Smooth muscle cell of the brain vasculature (primary cell): Measurements from ENCODE around the gene XKRX.

Experiments used
- DNase-seq: peaks from one replicate; pipeline ENCODE4 v3.0.0-alpha.2; 2012; ENCODE audit warnings: low read depth, low spot score

Gene XKRX

DNA sequence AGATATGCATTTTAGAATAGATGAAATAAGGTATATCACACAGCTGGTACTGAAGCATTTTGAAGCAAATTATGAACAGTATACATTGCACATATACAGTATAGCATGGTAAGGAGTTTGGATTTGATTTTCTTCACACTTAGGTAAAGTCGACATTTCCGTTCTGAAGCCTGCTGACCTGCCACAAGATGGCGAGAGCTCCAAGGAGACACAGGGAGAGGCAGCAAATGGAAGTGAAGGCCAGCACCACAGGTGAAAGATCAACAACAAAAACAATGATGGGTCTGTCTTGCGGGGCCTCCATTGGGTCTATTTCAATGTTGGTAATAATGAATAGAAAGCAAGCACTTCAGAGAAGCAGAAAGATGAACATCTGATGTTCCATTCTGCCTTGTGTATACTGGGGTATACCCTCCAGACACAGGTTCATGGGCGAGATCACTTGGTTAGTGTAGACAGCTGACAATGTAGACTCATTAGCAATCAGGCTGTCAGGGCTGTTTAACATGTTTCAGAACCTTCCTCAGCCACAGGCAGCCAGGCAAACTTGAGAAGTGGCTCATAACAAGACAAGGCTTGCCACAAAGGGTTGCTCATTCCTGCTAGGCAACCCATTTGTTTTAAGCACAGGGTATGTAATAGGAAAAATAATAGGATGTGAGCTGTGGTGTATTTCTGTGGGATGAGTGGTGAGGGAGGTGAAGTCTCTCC lies 33.2 kb downstream of the XKRX start:
- no peak for DNase-seq

DNA sequence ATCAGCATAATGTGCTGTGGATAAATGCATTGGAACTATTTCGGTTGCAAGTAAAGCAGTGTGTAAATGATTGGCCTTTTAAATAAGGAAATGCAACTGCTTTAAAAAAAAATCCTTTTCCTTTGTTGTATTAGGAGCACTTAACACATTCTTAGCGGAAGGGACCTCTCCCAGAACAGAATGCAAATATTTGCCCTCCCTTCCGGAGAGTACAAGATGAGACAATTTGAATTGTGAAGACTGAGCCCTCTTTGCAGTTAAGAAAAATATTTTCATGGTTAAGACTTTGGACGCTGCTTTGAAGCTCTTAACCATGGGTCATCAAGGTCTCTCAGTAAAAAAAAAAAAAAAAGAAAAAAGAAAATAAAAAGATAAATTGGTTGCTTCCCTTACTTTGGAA lies 45.1 kb downstream of the XKRX start:
- DNase-seq = no peak

DNA sequence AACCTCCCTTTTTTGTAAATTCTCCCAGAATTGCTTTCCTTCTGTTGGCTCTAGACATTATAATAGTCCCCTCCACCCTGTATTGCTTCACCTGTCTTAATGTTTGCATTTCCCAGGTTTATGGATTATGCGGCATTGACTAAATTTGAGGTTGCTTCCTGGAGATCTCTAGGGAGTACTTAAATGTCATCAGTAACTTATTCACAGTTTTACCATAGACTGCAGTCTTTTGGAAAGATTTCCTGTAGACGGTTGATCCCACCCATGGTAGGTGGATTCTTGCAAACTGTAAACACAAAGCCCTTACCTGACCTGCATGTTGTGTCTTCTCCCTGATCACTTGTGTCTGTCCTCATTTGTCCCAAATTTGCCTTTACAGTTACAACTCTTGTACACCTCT lies 48.3 kb downstream of the XKRX start:
- DNase-seq = no peak

DNA sequence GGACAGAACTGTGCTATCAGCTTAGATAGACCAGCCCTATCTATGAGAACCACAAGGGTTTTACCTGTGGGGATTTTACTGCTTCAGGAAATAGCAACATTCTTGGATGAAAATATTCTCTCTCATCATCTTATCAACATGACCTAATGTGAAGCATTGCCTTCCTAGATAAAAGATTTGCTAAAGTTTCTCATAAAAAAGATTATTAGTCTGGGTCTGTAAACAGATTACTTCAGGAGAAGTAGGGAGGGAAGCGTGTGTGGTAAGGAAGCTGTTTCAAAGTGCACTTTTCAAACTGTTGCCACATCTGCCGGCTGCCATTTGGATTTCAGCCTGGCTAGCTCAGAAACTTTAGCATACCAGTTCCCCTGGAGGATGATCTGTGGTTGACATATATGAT lies 54.4 kb downstream of the XKRX start, which contains the start of gene NOX1:
Gene NOX1 (minus strand): TSS at position 35 of the 400 bp plus-strand sequence. CDS start 220 bp downstream, outside the sequence.
- no peak for DNase-seq

DNA sequence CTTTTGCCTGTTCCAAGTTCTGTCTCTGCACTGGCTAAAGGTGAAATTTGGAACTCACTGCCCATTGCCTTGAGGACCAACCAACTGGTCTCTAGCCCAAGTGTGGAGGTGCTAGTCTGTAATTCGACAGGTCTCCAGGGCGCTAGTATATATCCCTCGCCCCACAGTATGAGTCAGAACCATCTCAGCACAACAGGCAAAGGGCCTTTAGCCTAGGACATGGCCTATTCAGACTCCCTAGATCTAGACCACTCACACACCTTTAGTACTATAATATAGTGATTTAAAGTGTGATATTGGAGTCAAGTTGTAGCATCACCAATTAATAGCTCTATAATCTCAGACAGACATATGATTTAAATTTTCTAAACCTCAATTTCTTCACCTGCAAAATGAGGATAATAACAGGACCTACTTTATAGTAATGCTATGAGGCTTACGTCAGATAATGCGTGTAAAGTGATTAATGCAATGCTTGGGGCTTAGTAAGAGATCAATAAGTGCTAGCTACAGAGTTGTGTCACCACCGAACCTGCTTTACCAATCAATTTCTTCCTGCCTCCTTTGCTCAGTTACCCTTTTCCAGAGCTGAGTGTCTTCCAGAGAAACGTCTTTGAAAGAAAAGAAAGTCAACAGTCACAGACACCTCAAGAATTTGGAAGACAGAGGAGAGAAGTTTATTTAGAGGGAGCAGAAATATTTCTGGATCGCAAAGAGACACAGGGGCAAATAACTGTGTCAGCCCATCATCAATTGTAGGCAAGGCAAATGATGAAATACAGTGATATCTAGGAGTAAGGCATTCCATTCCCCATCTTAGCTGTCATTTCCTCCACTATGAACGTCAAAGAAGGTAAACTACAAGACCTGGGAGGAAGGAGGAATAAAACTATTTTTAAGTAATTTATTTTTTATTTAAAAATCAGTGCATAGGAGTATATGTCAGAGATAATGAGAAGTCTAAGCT lies 56.8 kb downstream of the XKRX start:
- no peak for DNase-seq

DNA sequence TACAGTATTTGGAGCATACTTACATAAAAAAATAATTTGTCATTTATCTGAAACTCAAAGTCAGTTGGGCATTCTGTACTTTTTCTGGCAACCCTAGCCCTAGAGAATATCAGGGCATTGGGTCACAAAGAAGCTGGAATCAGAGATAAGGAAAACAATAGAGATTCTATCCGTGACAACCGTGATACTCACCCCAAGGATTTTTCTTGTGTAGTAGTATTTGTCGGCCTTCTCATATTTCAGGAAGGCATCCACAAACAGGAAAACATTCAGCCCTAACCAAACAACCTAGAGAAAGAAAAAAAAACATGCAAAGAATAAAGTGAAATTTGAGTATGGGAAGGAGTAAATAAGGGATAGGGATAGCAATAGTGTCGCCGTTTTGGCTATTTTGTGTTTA lies 58.2 kb downstream of the XKRX start:
- DNase-seq = no peak

DNA sequence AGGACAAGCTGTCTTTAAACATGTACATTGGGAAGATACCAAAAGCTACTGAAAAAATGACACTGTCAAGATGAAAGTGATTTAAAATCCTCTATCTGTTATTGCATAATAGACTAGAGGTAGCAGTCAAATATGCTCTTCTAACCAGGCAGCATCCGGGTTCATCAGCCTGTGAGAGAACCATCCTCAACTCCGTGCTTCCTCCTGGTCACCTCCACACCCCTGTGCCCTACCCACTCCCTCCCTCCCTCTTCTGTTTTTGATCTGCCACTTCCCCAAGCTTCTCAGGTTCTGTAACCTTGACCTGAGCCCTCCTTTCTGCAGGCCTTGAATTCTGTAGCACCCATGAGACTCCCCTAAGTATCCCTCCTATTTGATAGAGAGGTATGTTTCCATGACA lies 60.4 kb downstream of the XKRX start:
- no peak for DNase-seq

DNA sequence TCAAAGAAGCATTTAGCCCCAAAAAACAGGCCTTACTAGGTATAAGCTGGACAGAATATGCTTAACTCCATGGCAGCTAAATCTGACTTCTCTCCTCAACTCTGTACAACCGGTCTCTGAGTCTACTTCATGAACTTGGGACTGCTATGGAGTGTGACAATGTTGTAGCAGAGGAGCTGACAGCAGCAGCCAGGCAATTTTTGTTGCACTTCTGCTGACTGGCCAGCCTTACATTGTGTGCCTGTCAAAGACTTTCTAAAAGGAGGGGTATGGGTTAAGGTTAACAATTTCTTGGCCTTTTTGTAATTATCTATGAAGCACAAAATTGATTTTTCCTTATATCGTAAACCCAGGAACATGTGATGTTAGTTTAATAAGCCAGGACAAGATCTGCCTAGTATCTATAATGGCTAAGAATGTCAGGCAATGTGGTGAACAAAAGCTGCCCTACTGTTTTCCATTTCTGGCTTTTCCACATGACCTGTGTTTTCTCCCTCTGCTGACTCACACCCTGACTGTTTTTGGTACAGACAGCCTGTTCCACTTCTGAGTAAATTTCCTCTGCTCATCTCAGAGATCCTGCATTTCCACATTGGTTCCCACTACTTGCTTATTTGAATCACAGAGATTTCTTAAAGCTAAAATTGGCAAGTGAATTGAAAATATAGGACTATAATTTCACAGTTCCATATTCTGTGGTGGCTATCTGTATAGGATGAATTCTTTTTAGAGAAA lies 63.9 kb downstream of the XKRX start:
- peak; percentile 6 for DNase-seq
